Keratinocyte (primary cell): ENCODE results near the gene RALGAPA2. TPM values are rescaled to one million over a fixed set of nuclear protein-coding genes. Genes with fewer than 3 reads are reported as not detected.

Experiments used
- DNase-seq: peaks from one replicate; pipeline ENCODE4 v3.0.0-alpha.2; 2011; ENCODE audit warnings: low read depth, missing footprints, low spot score
- FAIRE-seq: peaks from 2 replicates; lab custom pipeline; 2011; peaks lifted over from hg19 to GRCh38; lab: Jason Lieb, UNC
- H2AFZ ChIP-seq: 2 replicates; pipeline ENCODE4 v1.6.0; 2012; ENCODE audit warnings: low read length, control low read depth, inconsistent platforms; ENCODE audit not compliant: control insufficient read depth
- H3K27ac ChIP-seq: 2 replicates; pipeline ENCODE4 v1.5.1; 2011; ENCODE audit warnings: low read length; ENCODE audit not compliant: control insufficient read depth, insufficient read depth
- H3K27me3 ChIP-seq: 3 replicates; pipeline ENCODE4 v1.6.0; 2011; ENCODE audit warnings: low read length; ENCODE audit not compliant: control insufficient read depth, insufficient read depth; ENCODE audit errors: extremely low read depth
- H3K36me3 ChIP-seq, 2 experiments: 2 replicates in 1 of 2; 3 replicates in 1 of 2; pipeline ENCODE4 v1.5.1; 2011; ENCODE audit warnings: low read length in 2 of 2, mild to moderate bottlenecking in 1 of 2; ENCODE audit not compliant: control insufficient read depth in 2 of 2, insufficient read depth in 2 of 2; ENCODE audit errors: extremely low read depth in 1 of 2
- H3K4me1 ChIP-seq: 3 replicates; pipeline ENCODE4 v1.5.1; 2011; ENCODE audit warnings: low read length; ENCODE audit not compliant: control insufficient read depth, insufficient read depth; ENCODE audit errors: extremely low read depth
- H3K4me2 ChIP-seq: 3 replicates; pipeline ENCODE4 v1.6.0; 2011; ENCODE audit warnings: low read depth, low read length; ENCODE audit not compliant: control insufficient read depth, insufficient read depth; ENCODE audit errors: extremely low read depth
- H3K4me3 ChIP-seq, 3 experiments: fragments of 200-600 bp in 1 of 3; sonication (generic) in 1 of 3; 2 replicates in 2 of 3; 3 replicates in 1 of 3; pipeline ENCODE4 v1.5.1; 2011 to 2016; ENCODE audit warnings: low read length in 3 of 3, mild to moderate bottlenecking in 3 of 3, control low read depth in 2 of 3, inconsistent platforms in 1 of 3, low read depth in 1 of 3, mixed read lengths in 1 of 3, mixed run types in 1 of 3, moderate library complexity in 1 of 3; ENCODE audit not compliant: control insufficient read depth in 2 of 3, insufficient read depth in 2 of 3; ENCODE audit errors: extremely low read depth in 1 of 3
- H3K79me2 ChIP-seq: 2 replicates; pipeline ENCODE4 v1.6.0; 2012; ENCODE audit warnings: low read length; ENCODE audit not compliant: control insufficient read depth, insufficient read depth
- H3K9ac ChIP-seq: 3 replicates; pipeline ENCODE4 v1.6.0; 2011; ENCODE audit warnings: low read length; ENCODE audit not compliant: control insufficient read depth, insufficient read depth; ENCODE audit errors: extremely low read depth
- H3K9me1 ChIP-seq: 3 replicates; pipeline ENCODE4 v1.6.0; 2011; ENCODE audit warnings: low read length; ENCODE audit not compliant: control insufficient read depth, insufficient read depth; ENCODE audit errors: extremely low read depth
- H3K9me3 ChIP-seq: 2 replicates; pipeline ENCODE4 v1.5.1; 2012; ENCODE audit warnings: low read depth, low read length; ENCODE audit not compliant: control insufficient read depth
- H4K20me1 ChIP-seq: 3 replicates; pipeline ENCODE4 v1.6.0; 2011; ENCODE audit warnings: low read length; ENCODE audit not compliant: control insufficient read depth, insufficient read depth; ENCODE audit errors: extremely low read depth
- CTCF ChIP-seq, 3 experiments: IDR thresholded peaks in 1 of 3; conservative IDR thresholded peaks in 1 of 3; optimal IDR thresholded peaks in 1 of 3; 2 replicates in 2 of 3; 3 replicates in 1 of 3; pipeline versions ENCODE3 to v1.5.1; 2011; ENCODE audit warnings: low read length in 3 of 3, mild to moderate bottlenecking in 3 of 3, moderate library complexity in 2 of 3, control low read depth in 1 of 3, inconsistent platforms in 1 of 3; ENCODE audit not compliant: insufficient read depth in 2 of 3; ENCODE audit errors: extremely low read depth in 1 of 3
- EZH2 ChIP-seq: IDR thresholded peaks from one replicate; pipeline ENCODE4 v1.6.1; 2012; ENCODE audit warnings: inconsistent platforms, mild to moderate bottlenecking, low read length, moderate library complexity
- dilution Hi-C: fragments of 300-500 bp; cut with MboI; formaldehyde crosslinking; loops from one replicate; pipeline ENCODE4 v1.7.0; 2020; ENCODE audit warnings: low sequenced_read_pairs; ENCODE audit not compliant: extremely low pct_ligation_motif_present
- polyA plus RNA-seq, 5 experiments: library from polyadenylated mRNA; depleted of rRNA in 3 of 5; stranded (reverse) in 3 of 5; stranded (forward) in 1 of 5; unstranded in 1 of 5; fragments of >200 nt; gene quantifications; 1 replicate in 1 of 5; 2 replicates in 3 of 5; 3 replicates in 1 of 5; pipeline versions ENCODE4 v1.2.1 to v1.2.3, GENCODE V29; 2011 to 2012; ENCODE audit warnings: missing spikeins in 2 of 5, low read depth in 1 of 5, low replicate concordance in 1 of 5

Gene RALGAPA2
- polyA plus RNA-seq, 1 donor (not counting 4 experiments of a cell fraction or from before 2014, with no cell fraction given), result 3.2 TPM

GRCh38 chr20:20489648-20490341 lies 222.6 kb downstream of the RALGAPA2 start:
- dilution Hi-C loops, result no loop called here
- DNase-seq (no peak), FAIRE-seq (no peak)
- no peak overlapping the region for H3K4me2 ChIP-seq
- peaks cover 14% of the 10 kb centered on the region for H3K4me1 ChIP-seq
- peaks cover 0 to 1% of the 10 kb centered on the region in 2 experiments for H3K36me3 ChIP-seq
- H3K4me3 ChIP-seq, result no peak overlapping the region
- H3K9me3 ChIP-seq, result no peaks in the 10 kb centered on the region
- no peaks in the 10 kb centered on the region for H4K20me1 ChIP-seq
- TF ChIP-seq CTCF (optimal IDR thresholded peaks at IDR 0.05 in 1 of 3, IDR thresholded peaks at IDR 0.05 in 1 of 3, conservative IDR thresholded peaks at IDR 0.05 in 1 of 3; ENCODE audit: extremely low read depth in 1 of 3, insufficient read depth in 2 of 3, low read length in 3 of 3), result no peak
- no peaks in the 10 kb centered on the region for H3K79me2 ChIP-seq
- H3K9ac ChIP-seq, result no peak overlapping the region
- H3K9me1 ChIP-seq, result no peaks in the 10 kb centered on the region
- no peak overlapping the region for H3K27ac ChIP-seq
- H2AFZ ChIP-seq, result no peak overlapping the region
- H3K27me3 ChIP-seq, result no peaks in the 10 kb centered on the region

GRCh38 chr20:20489054-20489453 lies 223.4 kb downstream of the RALGAPA2 start:
- TF ChIP-seq EZH2 (no peak), CTCF (optimal IDR thresholded peaks at IDR 0.05 in 1 of 3, IDR thresholded peaks at IDR 0.05 in 1 of 3, conservative IDR thresholded peaks at IDR 0.05 in 1 of 3; ENCODE audit: extremely low read depth in 1 of 3, insufficient read depth in 2 of 3, low read length in 3 of 3) (no peak)
- no peaks in the 10 kb centered on the region for H3K9me1 ChIP-seq
- no peak overlapping the region for H3K27ac ChIP-seq
- FAIRE-seq, result no peak
- peaks cover 0 to 1% of the 10 kb centered on the region in 2 experiments for H3K36me3 ChIP-seq
- DNase-seq, result no peak
- H3K27me3 ChIP-seq, result no peaks in the 10 kb centered on the region
- dilution Hi-C loops, result no loop called here
- H3K79me2 ChIP-seq, result no peaks in the 10 kb centered on the region
- no peaks in the 10 kb centered on the region for H4K20me1 ChIP-seq
- peaks cover 14% of the 10 kb centered on the region for H3K4me1 ChIP-seq
- H3K9me3 ChIP-seq, result no peaks in the 10 kb centered on the region
- no peak overlapping the region for H3K9ac ChIP-seq
- no peak overlapping the region for H3K4me2 ChIP-seq
- no peak overlapping the region for H3K4me3 ChIP-seq
- H2AFZ ChIP-seq, result no peak overlapping the region
